ENCODE data around the gene LRP1B. TPM values are rescaled to one million over a fixed set of nuclear protein-coding genes. Genes with fewer than 3 reads are reported as not detected.

Gene LRP1B
- total RNA-seq, 4 donors from 2014 or later: 0.42 to 0.71 (median 0.65) TPM

- no peaks in the 10 kb centered on the region for H3K36me3 ChIP-seq
- intact Hi-C loops (cut with DNase I): no loop called here
- H3K9me3 ChIP-seq: no peaks in the 10 kb centered on the region
- peak overlapping the region; percentile 51 to 63 (median 58) for H3K4me3 ChIP-seq
- peaks cover 0 to 30% (median 2%) of the 10 kb centered on the region in 4 donors for H3K27me3 ChIP-seq
- WGBS: under 1% methylated on average over 32 of the region's 68 CpGs
- H3K27ac ChIP-seq (replicated peaks in 1 of 4): peak overlapping the region in 1 of 4 donors; percentile 28
- TF ChIP-seq CTCF (IDR thresholded peaks at IDR 0.05) (no peak), EP300 (IDR thresholded peaks at IDR 0.05) (no peak), POLR2AphosphoS5 (IDR thresholded peaks at IDR 0.05) (no peak), POLR2A (IDR thresholded peaks at IDR 0.05; ENCODE audit: low read depth) (no peak)
- DNase-seq (ENCODE audit: extremely low spot score): no peak
- peaks cover 16 to 21% (median 19%) of the 10 kb centered on the region in 4 donors for H3K4me1 ChIP-seq
These were observed 456 bp downstream of the LRP1B start for GRCh38 chr2:142130111-142131009.

- Histone ChIP-seq H3K4me3 (no peak overlapping the region), H3K36me3 (no peaks in the 10 kb centered on the region), H3K9me3 (no peaks in the 10 kb centered on the region), H3K4me1 (peaks cover 16 to 21% (median 19%) of the 10 kb centered on the region in 4 donors), H3K27ac (replicated peaks in 1 of 4) (no peak overlapping the region), H3K27me3 (peaks cover 0 to 30% (median 2%) of the 10 kb centered on the region in 4 donors)
- WGBS: 89% methylated on average over 5 of the region's 5 CpGs
- intact Hi-C loops (cut with DNase I): no loop called here
- TF ChIP-seq POLR2A (IDR thresholded peaks at IDR 0.05; ENCODE audit: low read depth) (no peak), CTCF (IDR thresholded peaks at IDR 0.05) (no peak), POLR2AphosphoS5 (IDR thresholded peaks at IDR 0.05) (no peak), EP300 (IDR thresholded peaks at IDR 0.05) (no peak)
- DNase-seq (ENCODE audit: extremely low spot score): no peak
These were observed 2.7 kb downstream of the LRP1B start for GRCh38 chr2:142128105-142128504.

GRCh38 chr2:142127248-142127647, 3.6 kb downstream of the LRP1B start:
- no peak overlapping the region for H3K4me3 ChIP-seq
- intact Hi-C loops (cut with DNase I): no loop called here

GRCh38 chr2:142124706-142125105, 6.1 kb downstream of the LRP1B start:
- no peak for TF ChIP-seq CTCF (IDR thresholded peaks at IDR 0.05)
- no peak for TF ChIP-seq POLR2AphosphoS5 (IDR thresholded peaks at IDR 0.05)
- TF ChIP-seq POLR2A (IDR thresholded peaks at IDR 0.05; ENCODE audit: low read depth): no peak
- TF ChIP-seq EP300 (IDR thresholded peaks at IDR 0.05): no peak

More at GRCh38 chr2:142127248-142127647, 3.6 kb downstream of the LRP1B start:
- H3K27ac ChIP-seq (replicated peaks in 1 of 4): no peak overlapping the region
- peaks cover 0 to 22% (median 2%) of the 10 kb centered on the region in 4 donors for H3K27me3 ChIP-seq
- H3K4me1 ChIP-seq: peaks cover 16 to 21% (median 19%) of the 10 kb centered on the region in 4 donors
- H3K36me3 ChIP-seq: no peaks in the 10 kb centered on the region
- no peaks in the 10 kb centered on the region for H3K9me3 ChIP-seq
- DNase-seq (ENCODE audit: extremely low spot score): no peak
- no peak for TF ChIP-seq EP300 (IDR thresholded peaks at IDR 0.05)
- no peak for TF ChIP-seq POLR2AphosphoS5 (IDR thresholded peaks at IDR 0.05)

GRCh38 chr2:142119347-142119746, 11.5 kb downstream of the LRP1B start:
- Histone ChIP-seq H3K4me3 (no peak overlapping the region), H3K4me1 (no peaks in the 10 kb centered on the region), H3K9me3 (no peaks in the 10 kb centered on the region), H3K27me3 (no peaks in the 10 kb centered on the region), H3K36me3 (no peaks in the 10 kb centered on the region), H3K27ac (replicated peaks in 1 of 4) (no peak overlapping the region)
- no peak for DNase-seq (ENCODE audit: extremely low spot score)
- TF ChIP-seq EP300 (IDR thresholded peaks at IDR 0.05) (no peak), POLR2AphosphoS5 (IDR thresholded peaks at IDR 0.05) (no peak), CTCF (IDR thresholded peaks at IDR 0.05) (no peak), POLR2A (IDR thresholded peaks at IDR 0.05; ENCODE audit: low read depth) (no peak)
- intact Hi-C loops (cut with DNase I): no loop called here

More at GRCh38 chr2:142124706-142125105, 6.1 kb downstream of the LRP1B start:
- H3K36me3 ChIP-seq: no peaks in the 10 kb centered on the region
- peaks cover 0 to 2% (median 0%) of the 10 kb centered on the region in 4 donors for H3K27me3 ChIP-seq
- H3K9me3 ChIP-seq: no peaks in the 10 kb centered on the region
- no peak for DNase-seq (ENCODE audit: extremely low spot score)
- H3K4me3 ChIP-seq: no peak overlapping the region
- H3K27ac ChIP-seq (replicated peaks in 1 of 4): no peak overlapping the region
- peaks cover 0 to under 1% (median under 1%) of the 10 kb centered on the region in 4 donors for H3K4me1 ChIP-seq
- intact Hi-C loops (cut with DNase I): no loop called here

Measured in esophagus muscularis mucosa (tissue), 4 donors.